Measurements from ENCODE around the gene IRF4. TPM values are rescaled to one million over a fixed set of nuclear protein-coding genes. Genes with fewer than 3 reads are reported as not detected.

Gene IRF4
- total and polyA plus RNA-seq, 2 experiments from 2014 or later, result 1.3 to 1.9 TPM

DNA sequence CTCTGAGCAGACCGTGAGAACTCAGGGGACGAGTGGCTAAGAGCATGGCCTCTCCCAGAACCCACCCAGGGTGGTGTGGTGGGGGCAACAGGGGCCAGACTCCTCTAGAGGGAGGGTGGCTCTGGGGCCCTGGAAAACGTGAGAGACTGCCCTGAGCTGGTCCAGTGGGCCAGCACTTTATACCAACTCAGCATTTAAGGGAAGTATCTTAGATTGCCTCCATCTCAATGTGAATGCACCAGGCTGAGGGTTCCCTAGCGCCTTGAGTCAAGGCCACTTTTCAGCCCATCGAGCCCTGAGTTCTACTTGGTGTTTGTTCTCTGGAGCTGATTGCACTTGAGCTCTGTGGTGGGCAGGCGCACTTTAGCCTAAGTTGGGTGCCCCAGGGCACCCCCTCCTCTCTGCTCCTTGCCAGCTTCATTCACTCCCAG is 42.0 kb upstream of the IRF4 start (continued):
- TF ChIP-seq ZNF331 (CRISPR knock-in tag; IDR thresholded peaks at IDR 0.05; ENCODE audit: low read depth) (no peak), EZH2phosphoT487 (IDR thresholded peaks at IDR 0.05; ENCODE audit: unreplicated experiment) (no peak), JUNB (IDR thresholded peaks at IDR 0.05; ENCODE audit: unreplicated experiment) (no peak), POLR2AphosphoS5 (IDR thresholded peaks at IDR 0.05; ENCODE audit: low read depth) (no peak), CREB1 (CRISPR knock-in tag; IDR thresholded peaks at IDR 0.05; ENCODE audit: low read depth) (no peak), NANOG (IDR thresholded peaks at IDR 0.05; ENCODE audit: borderline replicate concordance) (no peak)

DNA sequence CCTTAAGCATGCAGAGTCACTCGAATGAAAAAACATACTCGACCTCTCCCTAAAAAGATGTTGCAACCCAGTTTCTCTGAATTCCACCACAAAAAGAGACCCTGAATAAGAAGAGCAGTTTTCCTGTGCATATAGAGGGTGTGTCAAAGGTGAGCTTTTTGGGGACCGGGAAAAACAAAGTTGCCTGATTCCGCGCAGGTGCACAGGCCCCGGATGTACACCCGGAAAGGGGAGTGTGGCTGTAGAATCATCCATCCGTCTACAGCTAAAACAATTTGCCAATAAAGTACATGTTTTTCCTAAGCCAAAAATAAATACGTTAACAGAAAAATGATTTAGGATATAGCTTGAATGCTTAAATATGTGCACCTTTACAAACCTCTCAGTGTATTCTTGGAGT is 41.2 kb upstream of the IRF4 start:
- H3K9me3 Mint-ChIP-seq, result peaks cover 100% of the 10 kb centered on the region
- TF ChIP-seq, protein P1, sequence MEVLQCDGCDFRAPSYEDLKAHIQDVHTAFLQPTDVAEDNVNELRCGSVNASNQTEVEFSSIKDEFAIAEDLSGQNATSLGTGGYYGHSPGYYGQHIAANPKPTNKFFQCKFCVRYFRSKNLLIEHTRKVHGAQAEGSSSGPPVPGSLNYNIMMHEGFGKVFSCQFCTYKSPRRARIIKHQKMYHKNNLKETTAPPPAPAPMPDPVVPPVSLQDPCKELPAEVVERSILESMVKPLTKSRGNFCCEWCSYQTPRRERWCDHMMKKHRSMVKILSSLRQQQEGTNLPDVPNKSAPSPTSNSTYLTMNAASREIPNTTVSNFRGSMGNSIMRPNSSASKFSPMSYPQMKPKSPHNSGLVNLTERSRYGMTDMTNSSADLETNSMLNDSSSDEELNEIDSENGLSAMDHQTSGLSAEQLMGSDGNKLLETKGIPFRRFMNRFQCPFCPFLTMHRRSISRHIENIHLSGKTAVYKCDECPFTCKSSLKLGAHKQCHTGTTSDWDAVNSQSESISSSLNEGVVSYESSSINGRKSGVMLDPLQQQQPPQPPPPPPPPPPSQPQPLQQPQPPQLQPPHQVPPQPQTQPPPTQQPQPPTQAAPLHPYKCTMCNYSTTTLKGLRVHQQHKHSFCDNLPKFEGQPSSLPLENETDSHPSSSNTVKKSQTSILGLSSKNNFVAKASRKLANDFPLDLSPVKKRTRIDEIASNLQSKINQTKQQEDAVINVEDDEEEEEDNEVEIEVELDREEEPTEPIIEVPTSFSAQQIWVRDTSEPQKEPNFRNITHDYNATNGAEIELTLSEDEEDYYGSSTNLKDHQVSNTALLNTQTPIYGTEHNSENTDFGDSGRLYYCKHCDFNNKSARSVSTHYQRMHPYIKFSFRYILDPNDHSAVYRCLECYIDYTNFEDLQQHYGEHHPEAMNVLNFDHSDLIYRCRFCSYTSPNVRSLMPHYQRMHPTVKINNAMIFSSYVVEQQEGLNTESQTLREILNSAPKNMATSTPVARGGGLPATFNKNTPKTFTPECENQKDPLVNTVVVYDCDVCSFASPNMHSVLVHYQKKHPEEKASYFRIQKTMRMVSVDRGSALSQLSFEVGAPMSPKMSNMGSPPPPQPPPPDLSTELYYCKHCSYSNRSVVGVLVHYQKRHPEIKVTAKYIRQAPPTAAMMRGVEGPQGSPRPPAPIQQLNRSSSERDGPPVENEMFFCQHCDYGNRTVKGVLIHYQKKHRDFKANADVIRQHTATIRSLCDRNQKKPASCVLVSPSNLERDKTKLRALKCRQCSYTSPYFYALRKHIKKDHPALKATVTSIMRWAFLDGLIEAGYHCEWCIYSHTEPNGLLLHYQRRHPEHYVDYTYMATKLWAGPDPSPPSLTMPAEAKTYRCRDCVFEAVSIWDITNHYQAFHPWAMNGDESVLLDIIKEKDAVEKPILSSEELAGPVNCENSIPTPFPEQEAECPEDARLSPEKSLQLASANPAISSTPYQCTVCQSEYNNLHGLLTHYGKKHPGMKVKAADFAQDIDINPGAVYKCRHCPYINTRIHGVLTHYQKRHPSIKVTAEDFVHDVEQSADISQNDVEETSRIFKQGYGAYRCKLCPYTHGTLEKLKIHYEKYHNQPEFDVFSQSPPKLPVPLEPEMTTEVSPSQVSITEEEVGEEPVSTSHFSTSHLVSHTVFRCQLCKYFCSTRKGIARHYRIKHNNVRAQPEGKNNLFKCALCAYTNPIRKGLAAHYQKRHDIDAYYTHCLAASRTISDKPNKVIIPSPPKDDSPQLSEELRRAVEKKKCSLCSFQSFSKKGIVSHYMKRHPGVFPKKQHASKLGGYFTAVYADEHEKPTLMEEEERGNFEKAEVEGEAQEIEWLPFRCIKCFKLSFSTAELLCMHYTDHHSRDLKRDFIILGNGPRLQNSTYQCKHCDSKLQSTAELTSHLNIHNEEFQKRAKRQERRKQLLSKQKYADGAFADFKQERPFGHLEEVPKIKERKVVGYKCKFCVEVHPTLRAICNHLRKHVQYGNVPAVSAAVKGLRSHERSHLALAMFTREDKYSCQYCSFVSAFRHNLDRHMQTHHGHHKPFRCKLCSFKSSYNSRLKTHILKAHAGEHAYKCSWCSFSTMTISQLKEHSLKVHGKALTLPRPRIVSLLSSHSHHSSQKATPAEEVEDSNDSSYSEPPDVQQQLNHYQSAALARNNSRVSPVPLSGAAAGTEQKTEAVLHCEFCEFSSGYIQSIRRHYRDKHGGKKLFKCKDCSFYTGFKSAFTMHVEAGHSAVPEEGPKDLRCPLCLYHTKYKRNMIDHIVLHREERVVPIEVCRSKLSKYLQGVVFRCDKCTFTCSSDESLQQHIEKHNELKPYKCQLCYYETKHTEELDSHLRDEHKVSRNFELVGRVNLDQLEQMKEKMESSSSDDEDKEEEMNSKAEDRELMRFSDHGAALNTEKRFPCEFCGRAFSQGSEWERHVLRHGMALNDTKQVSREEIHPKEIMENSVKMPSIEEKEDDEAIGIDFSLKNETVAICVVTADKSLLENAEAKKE (CRISPR knock-in tag; IDR thresholded peaks at IDR 0.05), result no peak
- TF ChIP-seq ZNF114 (CRISPR knock-in tag; IDR thresholded peaks at IDR 0.05) (no peak), EZH2phosphoT487 (IDR thresholded peaks at IDR 0.05; ENCODE audit: unreplicated experiment) (no peak), CTCF (conservative IDR thresholded peaks at IDR 0.05; ENCODE audit: low read depth in 2 of 2) (no peak), POLR2AphosphoS5 (IDR thresholded peaks at IDR 0.05; ENCODE audit: low read depth) (no peak), EZH2 (IDR thresholded peaks at IDR 0.05; ENCODE audit: low read depth, unreplicated experiment) (no peak), NANOG (IDR thresholded peaks at IDR 0.05; ENCODE audit: borderline replicate concordance) (no peak), REST (IDR thresholded peaks at IDR 0.05; ENCODE audit: unreplicated experiment) (no peak), CREB1 (CRISPR knock-in tag; IDR thresholded peaks at IDR 0.05; ENCODE audit: low read depth) (no peak), STAT1 (IDR thresholded peaks at IDR 0.05; ENCODE audit: unreplicated experiment) (no peak), JUNB (IDR thresholded peaks at IDR 0.05; ENCODE audit: unreplicated experiment) (no peak), ZNF331 (CRISPR knock-in tag; IDR thresholded peaks at IDR 0.05; ENCODE audit: low read depth) (no peak)
- TF ChIP-seq, protein P2, sequence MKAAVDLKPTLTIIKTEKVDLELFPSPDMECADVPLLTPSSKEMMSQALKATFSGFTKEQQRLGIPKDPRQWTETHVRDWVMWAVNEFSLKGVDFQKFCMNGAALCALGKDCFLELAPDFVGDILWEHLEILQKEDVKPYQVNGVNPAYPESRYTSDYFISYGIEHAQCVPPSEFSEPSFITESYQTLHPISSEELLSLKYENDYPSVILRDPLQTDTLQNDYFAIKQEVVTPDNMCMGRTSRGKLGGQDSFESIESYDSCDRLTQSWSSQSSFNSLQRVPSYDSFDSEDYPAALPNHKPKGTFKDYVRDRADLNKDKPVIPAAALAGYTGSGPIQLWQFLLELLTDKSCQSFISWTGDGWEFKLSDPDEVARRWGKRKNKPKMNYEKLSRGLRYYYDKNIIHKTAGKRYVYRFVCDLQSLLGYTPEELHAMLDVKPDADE (IDR thresholded peaks at IDR 0.05), result no peak
- no peak for ATAC-seq

More for the DNA sequence above, 41.2 kb upstream of the IRF4 start:
- Histone ChIP-seq H2AFZ (no peak overlapping the region), H3K27ac (ENCODE audit: low read depth) (no peak overlapping the region), H3K36me3 (ENCODE audit: insufficient read depth) (peaks cover 4% of the 10 kb centered on the region), H3K79me2 (replicated peaks; ENCODE audit: insufficient read depth) (no peaks in the 10 kb centered on the region), H3K4me3 (no peak overlapping the region), H3F3A (replicated peaks; ENCODE audit: low read depth) (no peaks in the 10 kb centered on the region), H3K27me3 (ENCODE audit: insufficient read depth) (no peaks in the 10 kb centered on the region), H3K9me2 (ENCODE audit: insufficient read depth) (no peaks in the 10 kb centered on the region), H4K20me1 (replicated peaks; ENCODE audit: insufficient read depth) (peaks cover 7% of the 10 kb centered on the region), H3K4me2 (no peak overlapping the region), H3K4me1 (ENCODE audit: insufficient read depth) (no peaks in the 10 kb centered on the region)
- Mint-ChIP-seq H3K36me3 (ENCODE audit: low read depth) (peaks cover 39% of the 10 kb centered on the region), H3K4me3 (no peak overlapping the region), H3K27ac (no peak overlapping the region), H3K4me1 (peaks cover 11% of the 10 kb centered on the region), H3K27me3 (ENCODE audit: insufficient read depth, low read depth, poor library complexity) (peaks cover 8% of the 10 kb centered on the region)
- no peak for DNase-seq (ENCODE audit: low spot score)

All from GM23338 (cell line).